Fibroblast of skin of back (primary cell): ENCODE data around the gene CCSER2.
A peak's percentile ranks its signal among the peaks of the same experiment; 100 is the strongest.
"Not testable (repeated sequence)": the region's sequence is repeated elsewhere in the genome, so short reads cannot be mapped to it uniquely, and the experiment has no call there.

Experiments
- DNase-seq: peaks from one replicate; pipeline ENCODE4 v3.0.0-alpha.2; 2013

The CCSER2 gene

DNA sequence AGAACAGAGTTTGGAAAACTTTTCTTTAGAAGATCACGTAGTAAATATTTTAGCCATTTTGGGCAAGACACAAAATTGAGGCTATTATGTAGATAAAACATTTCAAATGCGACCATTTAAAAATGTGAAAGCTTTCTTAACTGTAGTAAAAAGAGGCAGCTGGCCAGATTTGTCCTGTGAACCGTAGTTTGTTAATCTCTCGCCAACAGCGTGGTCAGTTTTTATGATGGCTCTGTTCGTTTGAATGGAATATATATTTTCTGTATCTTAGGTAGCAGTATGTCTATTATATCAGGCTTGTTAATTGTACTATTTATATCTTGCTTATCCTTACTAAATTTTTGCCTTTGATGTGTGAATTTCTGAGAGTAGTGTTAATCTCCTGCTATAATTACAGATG is 124.9 kb downstream of the CCSER2 start:
- no peak for DNase-seq

DNA sequence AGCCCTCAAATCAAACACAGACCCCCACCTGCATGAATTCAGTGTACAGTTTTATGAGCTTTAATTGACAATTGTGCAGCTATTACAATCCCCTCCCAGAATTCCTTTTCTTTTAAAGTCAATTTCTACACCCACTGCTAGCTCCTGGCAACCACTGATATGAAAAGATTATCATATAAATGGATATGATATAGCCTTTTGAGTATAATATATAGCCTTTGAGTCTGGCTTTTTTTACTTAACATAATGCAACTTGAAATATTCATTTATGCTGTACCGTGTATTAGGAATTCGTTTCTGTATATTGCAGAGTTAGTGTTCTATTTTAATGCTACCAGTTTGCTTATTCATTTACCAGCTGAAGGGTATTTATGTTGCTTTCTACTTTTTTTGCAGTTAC is 127.7 kb downstream of the CCSER2 start:
- no peak for DNase-seq

GRCh38 chr10:84460520-84460919 is 132.1 kb downstream of the CCSER2 start:
- no peak for DNase-seq

DNA sequence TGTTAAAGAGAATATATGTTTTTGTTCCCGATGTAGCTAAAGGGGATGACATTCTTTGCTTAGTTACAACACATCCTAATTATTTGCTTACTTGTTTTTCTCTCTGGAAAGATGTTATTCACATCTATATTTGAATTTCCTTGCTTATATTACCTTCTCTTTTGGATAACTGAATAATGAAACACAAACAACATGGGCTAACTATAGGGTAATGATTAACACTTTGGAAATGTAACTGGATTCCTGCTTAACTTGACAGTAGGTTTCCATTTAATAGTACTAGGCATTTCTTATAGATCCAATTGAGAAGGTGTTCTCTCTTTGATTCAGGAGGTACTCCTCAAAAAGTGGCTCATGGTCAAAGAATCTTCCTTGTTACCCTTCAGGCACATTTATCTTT is 141.1 kb downstream of the CCSER2 start:
- peak; percentile 36 for DNase-seq

DNA sequence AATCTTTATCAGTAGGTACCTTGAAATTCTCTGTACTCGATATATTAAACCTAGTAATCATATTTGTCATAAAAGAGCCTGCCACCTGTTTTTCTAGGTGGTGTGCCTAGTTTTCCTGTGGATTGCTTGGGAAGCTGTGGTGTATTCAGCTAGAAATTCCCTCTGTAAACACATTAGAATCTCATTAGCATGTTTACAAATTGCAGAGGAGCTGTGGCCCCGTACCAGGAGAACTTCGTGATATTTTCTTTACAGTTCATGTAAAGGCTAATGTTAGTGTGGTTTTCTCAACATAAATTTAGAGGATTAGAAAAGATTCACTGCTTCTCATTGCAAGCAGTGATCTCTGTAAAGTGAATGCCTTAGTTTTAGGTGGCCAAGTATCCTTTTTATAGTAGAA is 144.7 kb downstream of the CCSER2 start:
- no peak for DNase-seq

- DNase-seq = no peak
These were observed 149.2 kb downstream of the CCSER2 start for GRCh38 chr10:84477398-84478128.

- peak; percentile 1 for DNase-seq
These were observed 149.8 kb downstream of the CCSER2 start for GRCh38 chr10:84478151-84478550.

- DNase-seq = no peak
These were observed 150.3 kb downstream of the CCSER2 start for GRCh38 chr10:84478679-84479078.

GRCh38 chr10:84484541-84484940 is 156.2 kb downstream of the CCSER2 start:
- DNase-seq = no peak

DNA sequence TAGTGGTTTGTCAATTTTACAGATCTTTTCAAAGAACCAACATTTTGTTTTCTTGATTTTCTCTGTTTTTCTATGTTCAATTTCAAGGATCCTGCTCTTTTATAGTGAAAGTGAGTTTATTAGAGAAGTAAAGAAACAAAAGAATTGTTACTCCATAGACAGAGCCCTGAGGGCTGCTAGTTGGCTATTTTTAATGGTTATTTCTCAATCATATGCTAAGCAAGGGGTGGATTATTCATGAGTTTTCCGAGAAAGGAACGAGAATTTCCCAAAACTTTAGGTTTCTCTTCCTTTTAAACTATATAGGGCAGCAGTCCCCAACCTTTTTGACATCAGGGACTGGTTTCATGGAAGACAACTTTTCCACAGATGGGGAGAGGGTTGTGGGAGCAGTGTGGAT is 165.0 kb downstream of the CCSER2 start:
- DNase-seq = no peak

- DNase-seq = peak; percentile 72
These were observed 165.8 kb downstream of the CCSER2 start for GRCh38 chr10:84493951-84494848.

GRCh38 chr10:84494849-84495180 is 166.4 kb downstream of the CCSER2 start:
- no peak for DNase-seq

DNA sequence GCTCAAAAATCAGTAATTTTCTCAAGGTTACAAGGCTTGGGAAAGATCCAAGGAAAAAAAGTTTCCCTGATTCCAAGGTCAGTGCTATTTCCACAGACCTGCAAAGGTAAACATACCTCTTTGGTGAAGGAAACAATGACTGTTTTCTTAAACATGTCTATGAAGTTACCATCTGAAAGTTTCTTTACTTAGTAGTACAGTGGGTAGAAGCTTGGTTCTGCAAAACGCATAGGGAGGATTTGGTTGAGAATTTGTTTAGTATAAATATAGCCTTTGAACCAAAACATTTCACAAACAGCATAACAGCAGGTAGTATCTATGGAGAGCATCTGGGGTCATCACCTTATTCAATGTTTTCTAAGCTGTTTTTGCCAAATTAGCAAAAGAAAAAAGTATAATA is 169.6 kb downstream of the CCSER2 start:
- no peak for DNase-seq

DNA sequence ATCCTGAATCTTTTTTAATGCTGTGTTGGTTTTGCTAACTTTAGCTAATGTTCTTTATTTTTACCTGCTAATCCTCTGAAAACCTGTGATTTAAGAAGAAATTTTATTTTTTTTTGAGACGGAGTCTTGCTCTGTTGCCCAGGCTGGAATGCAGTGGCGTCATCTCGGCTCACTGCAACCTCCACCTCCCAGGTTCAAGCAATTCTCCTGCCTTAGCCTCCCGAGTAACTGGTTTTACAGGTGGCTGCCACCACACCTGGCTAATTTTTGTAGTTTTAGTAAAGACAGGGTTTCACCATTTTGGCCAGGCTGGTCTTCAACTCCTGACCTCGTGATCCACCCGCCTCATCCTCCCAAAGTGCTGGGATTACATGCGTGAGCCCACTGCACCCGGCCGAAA is 170.7 kb downstream of the CCSER2 start:
- not testable (repeated sequence) for DNase-seq

- DNase-seq = no peak
These were observed 171.5 kb downstream of the CCSER2 start for GRCh38 chr10:84499846-84500245.

DNA sequence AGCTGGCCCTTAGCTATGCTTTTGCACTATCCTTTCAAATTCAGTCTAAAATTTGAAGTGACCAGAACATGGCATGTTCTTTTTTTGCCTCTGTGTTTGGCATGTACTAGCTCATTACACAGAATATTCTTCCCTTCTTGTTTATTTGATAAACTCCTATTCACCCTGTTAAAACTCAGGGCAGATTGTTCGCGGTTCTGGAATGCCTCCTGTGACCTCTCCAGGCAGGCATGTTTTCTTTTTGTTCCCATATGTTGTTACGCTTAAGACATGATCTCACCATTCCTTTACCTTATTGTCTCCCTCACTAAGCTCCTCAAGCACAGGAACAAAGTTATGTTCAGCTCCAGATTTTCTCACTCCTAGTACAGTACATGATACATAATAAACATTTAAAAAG is 181.7 kb downstream of the CCSER2 start:
- DNase-seq = peak; percentile 87

DNA sequence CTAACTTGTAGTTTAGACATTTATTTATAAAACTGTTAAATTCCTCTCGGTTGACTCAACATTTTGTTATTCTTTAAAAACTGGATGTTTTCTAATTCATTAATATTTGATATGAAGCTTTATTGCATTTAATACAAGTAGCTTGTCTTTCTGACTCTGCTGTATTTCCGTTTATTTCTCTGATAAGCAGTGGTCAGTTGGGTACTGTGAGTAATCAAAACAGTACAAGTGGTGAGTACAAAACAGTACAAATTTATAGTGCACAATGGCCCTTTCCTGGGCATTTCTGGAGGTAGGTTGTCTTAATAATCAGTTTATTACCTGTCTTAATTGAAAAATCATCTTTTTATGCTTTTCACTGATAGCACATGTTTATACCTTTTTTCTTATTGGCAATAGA is 182.7 kb downstream of the CCSER2 start:
- DNase-seq = no peak

DNA sequence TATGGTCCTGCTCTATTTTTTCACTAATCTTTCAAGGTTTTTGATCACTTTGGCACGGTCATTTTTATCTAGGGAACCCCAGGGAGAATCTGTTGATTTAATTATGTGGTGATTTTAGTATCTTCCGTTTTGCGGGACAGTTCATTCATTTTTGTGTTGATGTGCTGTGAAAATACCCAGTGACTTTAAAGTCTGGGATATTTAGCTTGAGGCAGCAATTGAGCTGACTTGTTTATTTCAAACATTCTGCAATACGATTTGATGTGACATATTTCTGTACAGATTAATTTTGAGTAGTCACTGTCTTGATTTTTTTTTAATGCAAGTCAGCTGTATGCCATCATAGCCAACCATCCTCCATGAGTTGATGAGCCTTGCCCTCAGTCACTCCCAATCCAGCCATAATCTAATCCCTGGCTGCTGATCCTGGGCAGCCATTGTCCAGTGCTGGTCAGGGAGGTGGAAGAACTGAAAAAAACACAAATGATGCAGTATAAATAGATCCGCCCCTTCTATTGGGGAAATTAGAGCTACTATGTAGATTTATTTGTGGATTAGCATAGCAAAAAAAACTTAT is 183.4 kb downstream of the CCSER2 start:
- no peak for DNase-seq

- no peak for DNase-seq
These were observed 189.2 kb downstream of the CCSER2 start for GRCh38 chr10:84517554-84517953.

- no peak for DNase-seq
These were observed 190.8 kb downstream of the CCSER2 start for GRCh38 chr10:84519235-84519634.

DNA sequence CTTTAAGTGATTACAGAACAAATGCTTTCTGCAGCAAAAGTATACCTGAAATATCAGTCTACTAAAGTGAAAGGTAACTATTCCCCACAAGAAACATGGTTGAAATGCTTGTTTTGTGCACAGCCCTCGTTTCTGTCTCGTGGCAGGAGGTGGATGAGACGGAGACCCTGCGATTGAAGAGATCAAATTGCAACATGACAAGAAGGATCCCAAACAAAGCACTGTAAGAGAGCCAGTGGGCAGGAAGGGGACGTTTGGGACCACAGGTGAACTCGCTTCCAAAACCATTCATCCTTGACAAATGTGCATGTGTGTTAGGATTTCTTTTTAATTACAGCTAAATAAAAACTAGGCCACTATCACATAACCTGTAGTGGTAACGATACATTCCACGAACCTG is 192.6 kb downstream of the CCSER2 start:
- no peak for DNase-seq

DNA sequence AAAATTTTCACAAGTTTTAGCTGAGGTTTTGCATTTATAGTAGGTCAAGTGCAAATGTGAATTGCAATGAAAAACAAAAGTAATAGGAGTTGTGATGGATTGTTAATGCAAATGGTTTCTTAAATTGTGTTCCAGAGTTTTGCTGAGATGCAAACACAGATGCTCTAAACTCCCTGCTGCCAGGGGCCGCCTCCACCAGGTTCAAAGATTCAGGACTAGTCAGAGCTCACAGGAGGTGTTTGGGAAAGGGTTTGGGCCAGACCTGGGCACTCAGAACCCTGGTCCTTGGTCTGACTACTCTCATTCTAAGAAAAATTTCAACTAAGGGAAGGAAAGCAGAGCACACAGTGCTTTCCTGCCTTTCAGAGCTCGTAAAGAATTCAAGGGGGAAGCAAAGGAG is 193.1 kb downstream of the CCSER2 start:
- no peak for DNase-seq

DNA sequence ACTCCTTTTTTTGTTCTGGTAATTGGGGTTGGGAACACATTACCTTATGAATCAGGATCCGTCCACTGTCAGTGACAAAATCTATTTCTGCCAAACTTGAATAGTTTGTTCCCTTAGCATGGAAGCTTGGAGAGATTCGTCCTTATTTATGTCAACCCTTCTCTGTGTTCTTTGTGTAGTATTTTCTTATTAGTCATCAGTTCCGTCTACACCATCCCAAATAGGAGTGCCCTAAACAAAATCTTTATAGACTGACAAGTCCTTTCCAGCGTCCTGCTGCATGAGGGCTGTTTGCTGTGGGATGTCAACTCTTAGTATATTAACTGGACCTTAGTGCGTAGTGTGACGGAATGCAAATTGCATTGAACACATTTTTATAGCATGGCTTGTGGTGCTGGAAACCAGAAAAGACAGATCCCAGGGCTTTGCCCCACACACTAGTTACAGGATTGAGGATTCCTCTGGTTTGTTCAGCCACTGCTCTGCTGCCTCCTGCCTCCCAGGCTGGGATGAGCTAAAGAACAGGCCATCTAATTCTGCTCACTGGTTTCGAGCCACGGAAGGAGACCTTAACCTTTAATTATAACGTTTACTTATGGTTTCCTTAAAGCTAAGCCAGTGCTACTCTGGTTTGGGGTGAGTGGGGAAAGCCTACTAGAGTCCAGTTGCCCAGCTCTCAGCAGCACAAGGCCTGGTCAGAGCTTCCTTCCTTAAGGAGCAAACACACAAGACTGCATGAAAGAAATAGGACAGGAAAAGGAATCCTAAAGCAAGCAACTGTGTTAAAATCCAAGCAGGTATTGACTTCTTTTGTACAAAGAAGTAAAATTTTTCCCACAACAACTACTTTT is 194.4 kb downstream of the CCSER2 start:
- DNase-seq = no peak
